OCI-LY7 (cell line): ENCODE measurements around the gene DLG3.

Source experiments
- EZH2phosphoT487 ChIP-seq: fragments of 200-600 bp; sonication (generic); IDR thresholded peaks from 2 replicates; pipeline ENCODE4 v1.6.1; 2018; ENCODE audit warnings: low read depth, borderline replicate concordance, mild to moderate bottlenecking, mixed run types, antibody characterized with exemption, low read length, moderate library complexity, mixed read lengths
- TF ChIP-seq, protein P1 (sequence below): fragments of 200-600 bp; sonication (generic); conservative IDR thresholded peaks from 2 replicates; pipeline ENCODE4 v1.5.1; 2014; ENCODE audit warnings: mild to moderate bottlenecking, antibody characterized with exemption, low read length, moderate library complexity, mixed read lengths

DNA sequence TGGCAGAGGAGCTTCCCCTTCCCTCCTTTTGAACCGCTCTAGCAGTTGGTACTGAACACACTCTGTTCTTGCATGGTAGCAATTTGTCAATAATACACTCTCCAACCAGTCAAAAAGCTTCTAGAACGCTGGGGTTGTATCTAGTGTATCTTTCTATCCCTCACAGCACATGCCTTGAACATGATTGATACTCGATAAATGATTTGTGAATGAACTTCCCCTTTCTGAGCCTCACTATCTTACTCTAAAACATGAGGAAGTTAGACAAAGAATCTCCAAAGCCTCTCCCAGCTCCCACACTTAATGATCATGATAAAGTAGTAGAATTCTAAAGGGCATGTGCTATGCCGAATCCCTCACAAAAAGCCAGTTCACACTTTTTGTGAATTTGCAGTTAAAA is 64.4 kb downstream of the DLG3 start:
- TF ChIP-seq, protein P1, sequence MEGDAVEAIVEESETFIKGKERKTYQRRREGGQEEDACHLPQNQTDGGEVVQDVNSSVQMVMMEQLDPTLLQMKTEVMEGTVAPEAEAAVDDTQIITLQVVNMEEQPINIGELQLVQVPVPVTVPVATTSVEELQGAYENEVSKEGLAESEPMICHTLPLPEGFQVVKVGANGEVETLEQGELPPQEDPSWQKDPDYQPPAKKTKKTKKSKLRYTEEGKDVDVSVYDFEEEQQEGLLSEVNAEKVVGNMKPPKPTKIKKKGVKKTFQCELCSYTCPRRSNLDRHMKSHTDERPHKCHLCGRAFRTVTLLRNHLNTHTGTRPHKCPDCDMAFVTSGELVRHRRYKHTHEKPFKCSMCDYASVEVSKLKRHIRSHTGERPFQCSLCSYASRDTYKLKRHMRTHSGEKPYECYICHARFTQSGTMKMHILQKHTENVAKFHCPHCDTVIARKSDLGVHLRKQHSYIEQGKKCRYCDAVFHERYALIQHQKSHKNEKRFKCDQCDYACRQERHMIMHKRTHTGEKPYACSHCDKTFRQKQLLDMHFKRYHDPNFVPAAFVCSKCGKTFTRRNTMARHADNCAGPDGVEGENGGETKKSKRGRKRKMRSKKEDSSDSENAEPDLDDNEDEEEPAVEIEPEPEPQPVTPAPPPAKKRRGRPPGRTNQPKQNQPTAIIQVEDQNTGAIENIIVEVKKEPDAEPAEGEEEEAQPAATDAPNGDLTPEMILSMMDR = no peak
- no peak for TF ChIP-seq EZH2phosphoT487
